HepG2 (cell line): ENCODE data around the gene REEP6. TPM values are rescaled to one million over a fixed set of nuclear protein-coding genes. Genes with fewer than 3 reads are reported as not detected.

ENCODE experiments used
- ATAC-seq: fragments of 200-7000 bp; cut with Tn5 transposase; 3 replicates; pipeline ENCODE4 v1.9.1; 2020; ENCODE audit warnings: mild to moderate bottlenecking, moderate library complexity
- BruUV-seq: library from RNA; stranded (reverse); fragments of 400-500 nt; replicated peaks from 2 replicates; lab custom pipeline; 2021; lab: Mats Ljungman, UMichigan
- CTCF ChIA-PET: fragments of 300-600 bp; formaldehyde crosslinking; extraction: SDS; loops from one replicate; lab custom pipeline; 2021; ENCODE audit warnings: low total read pairs, inconsistent platforms, low intra/inter-chr PET ratio; lab: Yijun Ruan, JAX
- POLR2A ChIA-PET: fragments of 350-600 bp; sonication (Branson Sonifier 250); formaldehyde crosslinking; loops from one replicate; lab custom pipeline; 2020; ENCODE audit warnings: antibody characterized with exemption, inconsistent platforms; lab: Yijun Ruan, JAX
- DNase-seq: peaks from one replicate; pipeline ENCODE4 v3.0.0-alpha.2; 2015; ENCODE audit warnings: low spot score
- FAIRE-seq: peaks from 3 replicates; lab custom pipeline; 2011; peaks lifted over from hg19 to GRCh38; lab: Jason Lieb, UNC
- H2AFZ ChIP-seq: one replicate; pipeline ENCODE4 v1.6.1; 2011; ENCODE audit warnings: low read length, inconsistent platforms
- H3K27ac ChIP-seq: fragments of 300-600 bp; 3 replicates; pipeline ENCODE4 v1.8.0; 2011; ENCODE audit warnings: mixed run types, mild to moderate bottlenecking, mixed read lengths, low read length, inconsistent platforms; ENCODE audit not compliant: insufficient read depth; ENCODE audit errors: extremely low read length
- H3K27me3 ChIP-seq, 2 experiments: fragments of 200-600 bp in 1 of 2; 2 replicates in 1 of 2; 3 replicates in 1 of 2; pipeline versions ENCODE4 v1.6.0 to v1.8.0; 2011; ENCODE audit warnings: low read length in 2 of 2, mild to moderate bottlenecking in 2 of 2, moderate library complexity in 2 of 2, inconsistent platforms in 1 of 2; ENCODE audit not compliant: insufficient read depth in 2 of 2, control insufficient read depth in 1 of 2
- H3K36me3 ChIP-seq, 2 experiments: fragments of 200-600 bp in 1 of 2; replicated peaks in 1 of 2; 2 replicates in 1 of 2; 3 replicates in 1 of 2; pipeline versions ENCODE4 v1.5.1 to v1.8.0; 2011; ENCODE audit warnings: low read length in 2 of 2, inconsistent platforms in 1 of 2; ENCODE audit not compliant: insufficient read depth in 2 of 2, control insufficient read depth in 1 of 2
- H3K4me1 ChIP-seq: 2 replicates; pipeline ENCODE4 v1.5.1; 2012; ENCODE audit warnings: low read length, inconsistent platforms; ENCODE audit not compliant: insufficient read depth
- H3K4me2 ChIP-seq: 2 replicates; pipeline ENCODE4 v1.6.0; 2011; ENCODE audit warnings: low read depth, low read length, inconsistent platforms
- H3K4me3 ChIP-seq, 3 experiments: fragments of 200-600 bp in 1 of 3; sonication (generic), shearing (Covaris generic) in 1 of 3; replicated peaks in 1 of 3; 2 replicates each; pipeline ENCODE4 v1.5.1; 2011 to 2016; ENCODE audit warnings: low read length in 3 of 3, inconsistent platforms in 2 of 3, low read depth in 2 of 3, mild to moderate bottlenecking in 2 of 3, control low read depth in 1 of 3, mixed read lengths in 1 of 3; ENCODE audit not compliant: insufficient read depth in 1 of 3
- H3K79me2 ChIP-seq: one replicate; pipeline ENCODE4 v1.6.1; 2011; ENCODE audit warnings: low read length, inconsistent platforms; ENCODE audit not compliant: insufficient read depth
- H3K9ac ChIP-seq: 2 replicates; pipeline ENCODE4 v1.6.0; 2011; ENCODE audit warnings: mild to moderate bottlenecking, low read depth, low read length, inconsistent platforms; ENCODE audit not compliant: insufficient read depth
- H3K9me3 ChIP-seq: 2 replicates; pipeline ENCODE4 v1.5.1; 2012; ENCODE audit warnings: mild to moderate bottlenecking, low read length
- H4K20me1 ChIP-seq: 2 replicates; pipeline ENCODE4 v1.6.0; 2011; ENCODE audit warnings: inconsistent platforms, mild to moderate bottlenecking, low read length, moderate library complexity; ENCODE audit not compliant: insufficient read depth
- EZH2 ChIP-seq: conservative IDR thresholded peaks from 2 replicates; pipeline ENCODE4 v1.6.1; 2012; ENCODE audit warnings: mild to moderate bottlenecking, low read depth, low read length, moderate library complexity
- MNT ChIP-seq: fragments of 450-650 bp; IDR thresholded peaks from 2 replicates; pipeline ENCODE4 v1.6.1; 2016
- ZMYM3 ChIP-seq: sonication (generic); formaldehyde crosslinking; IDR thresholded peaks from 2 replicates; pipeline ENCODE4 v1.5.1; 2020; ENCODE audit warnings: mild to moderate bottlenecking, missing genetic modification reagents
- ZNF12 ChIP-seq: sonication (generic); formaldehyde crosslinking; IDR thresholded peaks from 2 replicates; pipeline ENCODE4 v1.5.0; 2020; ENCODE audit warnings: missing genetic modification reagents
- ZNF281 ChIP-seq: sonication (generic); formaldehyde crosslinking; IDR thresholded peaks from 2 replicates; pipeline ENCODE4 v1.4.0; 2020; ENCODE audit warnings: missing genetic modification reagents, borderline replicate concordance
- WGBS: methylation state at CpG from one replicate; pipeline ENCODE4 v1.1.6; 2017; ENCODE audit warnings: low lambda C conversion rate; 5-methylcytosine and 5-hydroxymethylcytosine counted together
- in situ Hi-C: cut with HindIII; loops from 2 replicates; pipeline ENCODE4 v1.10.0; 2017; ENCODE audit warnings: low pct_unique_long_range_greater_than_20kb; ENCODE audit not compliant: extremely low pct_ligation_motif_present
- intact Hi-C: fragments of 100-400 bp; cut with micrococcal nuclease; formaldehyde crosslinking; loops from one replicate; pipeline ENCODE4 v1.10.0; 2022; ENCODE audit not compliant: unreplicated experiment
- polyA plus RNA-seq, 8 experiments: library from polyadenylated mRNA; depleted of rRNA in 3 of 8; stranded (reverse) in 7 of 8; unstranded in 1 of 8; fragments of >200 nt; fragmentation: Illumina TruSeq in 4 of 8; extraction: Trizol in 4 of 8; gene quantifications; 2 replicates each; pipeline versions ENCODE4 v1.2.1 to v1.2.3, GENCODE V29; 2011 to 2016; ENCODE audit warnings: low read depth in 4 of 8, missing spikeins in 1 of 8, mixed read lengths in 1 of 8; ENCODE audit not compliant: insufficient read depth in 1 of 8
- total RNA-seq, 5 experiments: library from RNA; depleted of rRNA; stranded (reverse); fragments of >200 nt; fragmentation: Illumina TruSeq; extraction: Trizol; gene quantifications; 2 replicates each; pipeline ENCODE4 v1.2.3, GENCODE V29; 2016; ENCODE audit warnings: low read depth in 1 of 5

REEP6 gene
- total and polyA plus RNA-seq, 2 of the 13 experiments (the other 11 are each of a cell fraction or from before 2014, with no cell fraction given), result 10.0 to 28.8 TPM

GRCh38 chr19:1450735-1451731 is 39.9 kb upstream of the REEP6 start:
- POLR2A ChIA-PET, result no interaction called here
- BruUV-seq, result no TSS peak
- in situ Hi-C loops, result no loop called here

More at GRCh38 chr19:1450735-1451731, 39.9 kb upstream of the REEP6 start:
- DNase-seq, result no peak
- H3K4me1 ChIP-seq, result peaks cover 40% of the 10 kb centered on the region
- no peak overlapping the region for H3K4me3 ChIP-seq
- H3K79me2 ChIP-seq, result no peaks in the 10 kb centered on the region
- WGBS, result 46% methylated on average over 16 of the region's 22 CpGs
- TF ChIP-seq MNT, result peak; percentile 76
- peak; percentile 45; the same call in 1 of the 2 replicates for TF ChIP-seq ZMYM3
- TF ChIP-seq EZH2, result 0 out of 2 replicates have a peak, but pooled peaks have one; percentile 12
- no peak for TF ChIP-seq ZNF12 (CRISPR knock-in tag)
- TF ChIP-seq ZNF281 (CRISPR knock-in tag), result no peak
- TF ChIP-seq, all 625 proteins: peak for 3
- intact Hi-C loops, result no loop called here
- peaks cover 13% of the 10 kb centered on the region; the same call in 1 of the 2 replicates for H4K20me1 ChIP-seq
- CTCF ChIA-PET, result no interaction called here
- no peak for FAIRE-seq
- H3K9me3 ChIP-seq, result no peaks in the 10 kb centered on the region
- no peak overlapping the region for H3K27ac ChIP-seq
- H3K9ac ChIP-seq, result no peak overlapping the region
- ATAC-seq, result no peak
- H3K4me2 ChIP-seq, result no peak overlapping the region
- H2AFZ ChIP-seq, result no peak overlapping the region
- H3K27me3 ChIP-seq, result peaks cover 16 to 75% of the 10 kb centered on the region in 2 experiments
- no peaks in the 10 kb centered on the region for H3K36me3 ChIP-seq
